GM19025 (cell line): ENCODE data around the gene ENTHD1.

Experiments
- ATAC-seq: cut with Tn5 transposase; IDR thresholded peaks from one replicate; pipeline ENCODE4 v1.9.1; 2021; ENCODE audit warnings: mild to moderate bottlenecking, low read depth, moderate library complexity; ENCODE audit not compliant: unreplicated experiment

The ENTHD1 gene

DNA sequence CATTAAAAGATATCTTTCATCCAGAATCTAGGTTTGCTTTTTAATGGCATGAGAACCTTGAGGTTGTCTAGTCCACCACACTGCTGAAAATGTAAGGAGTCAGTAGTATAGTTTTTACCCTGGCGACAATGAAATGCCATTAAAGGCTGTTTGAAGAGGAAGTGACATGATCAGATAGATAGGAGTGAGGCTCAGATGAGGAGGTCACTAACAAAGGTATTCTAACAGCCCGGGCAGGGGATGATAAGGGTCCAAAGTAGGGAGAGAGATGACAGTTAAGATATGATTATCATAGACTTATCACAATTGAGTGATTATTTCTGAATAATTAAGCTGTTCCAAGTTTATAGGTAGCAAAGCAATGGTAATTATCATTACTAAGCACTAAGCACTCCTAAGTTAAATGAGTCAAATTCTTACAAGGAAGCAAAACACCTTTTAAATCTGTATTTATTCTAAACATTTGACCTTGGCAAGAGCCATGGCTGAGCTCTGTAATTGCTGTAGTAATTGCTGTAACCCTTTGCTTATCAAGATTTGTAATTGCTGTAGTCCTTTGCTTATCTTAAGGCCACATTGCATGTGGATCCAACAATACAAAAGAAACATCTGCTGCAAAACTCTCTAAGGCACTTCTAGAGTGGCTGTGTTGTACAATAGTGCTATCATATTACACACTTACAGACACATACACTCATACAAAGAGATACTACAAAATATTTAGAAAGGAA, 92.6 kb downstream of the ENTHD1 start:
- no peak for ATAC-seq

DNA sequence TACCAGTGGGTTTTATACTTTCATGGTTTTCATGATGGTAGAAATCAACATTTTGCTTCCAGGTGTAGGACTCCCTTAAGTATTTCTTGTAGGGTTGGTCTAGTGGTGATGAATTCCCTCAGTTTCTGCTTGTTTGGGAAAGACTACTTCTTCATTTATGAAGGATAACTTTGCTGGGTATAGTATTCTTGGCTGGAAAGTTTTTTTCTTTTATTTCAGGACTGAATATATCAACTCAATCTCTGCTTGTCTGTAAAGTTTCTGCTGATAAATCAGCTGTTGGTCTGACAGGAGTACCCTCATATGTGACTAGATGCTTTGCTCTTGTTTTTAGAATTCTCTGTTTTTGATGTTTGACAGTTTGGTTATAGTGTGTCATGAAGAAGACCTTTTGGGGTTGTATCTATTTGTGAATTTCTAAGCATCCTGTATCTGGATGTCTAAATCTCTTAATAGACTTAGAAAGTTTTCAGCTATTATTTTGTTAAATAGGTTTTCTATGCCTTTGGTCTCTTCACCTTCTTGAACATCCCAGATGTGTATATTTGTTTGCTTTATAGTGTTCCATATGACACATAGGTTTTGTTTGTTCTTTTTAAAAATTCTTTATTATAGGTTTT, 95.9 kb downstream of the ENTHD1 start:
- no peak for ATAC-seq

DNA sequence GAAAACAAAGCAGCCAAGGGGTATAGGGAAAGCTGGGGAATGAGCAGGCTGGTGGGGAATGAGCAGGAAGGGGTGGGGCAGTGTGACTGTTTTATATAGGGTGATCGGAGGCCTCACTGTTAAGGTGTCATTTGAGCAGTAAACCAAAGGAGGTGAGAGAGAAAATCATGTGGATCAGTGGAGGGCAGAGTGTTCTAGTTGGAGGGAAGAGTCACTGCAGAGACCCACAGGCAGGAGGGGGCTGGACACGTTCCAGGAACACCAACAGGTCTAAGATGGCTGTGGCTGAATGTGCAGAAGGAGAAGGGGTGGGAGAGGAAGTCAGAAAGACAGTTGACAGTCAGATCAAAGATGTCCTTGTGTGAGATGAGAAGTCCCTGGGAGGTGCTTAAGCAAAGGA, 103.8 kb downstream of the ENTHD1 start:
- no peak for ATAC-seq

GRCh38 chr22:39785232-39785631, 108.3 kb downstream of the ENTHD1 start:
- no peak for ATAC-seq

- ATAC-seq: no peak
Measured at GRCh38 chr22:39777716-39778454, 115.7 kb downstream of the ENTHD1 start.

GRCh38 chr22:39776295-39777009, 117.1 kb downstream of the ENTHD1 start:
- no peak for ATAC-seq

- no peak for ATAC-seq
Measured at GRCh38 chr22:39773976-39774539, 119.5 kb downstream of the ENTHD1 start.

- ATAC-seq: no peak
Measured at GRCh38 chr22:39773503-39773902, 120.1 kb downstream of the ENTHD1 start.

DNA sequence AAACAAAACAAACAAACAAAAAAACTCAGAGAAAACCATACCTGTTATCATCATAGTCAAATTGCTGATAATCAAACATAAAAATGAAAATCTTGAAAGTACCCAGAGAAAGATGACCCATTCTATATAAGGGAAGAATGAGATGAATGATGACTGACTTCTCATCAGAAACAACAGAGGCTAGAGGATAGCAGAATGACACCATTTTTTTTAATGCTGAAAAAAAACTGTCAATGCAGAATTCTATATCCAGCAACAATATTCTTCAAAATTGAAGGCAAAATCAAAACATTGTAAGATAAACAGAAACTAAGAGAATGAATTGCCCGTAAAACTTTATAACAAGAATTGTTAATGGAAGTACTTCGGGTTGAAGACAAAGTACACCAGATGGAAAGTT, 122.1 kb downstream of the ENTHD1 start:
- ATAC-seq: no peak

GRCh38 chr22:39765661-39766060, 127.9 kb downstream of the ENTHD1 start:
- ATAC-seq: no peak

DNA sequence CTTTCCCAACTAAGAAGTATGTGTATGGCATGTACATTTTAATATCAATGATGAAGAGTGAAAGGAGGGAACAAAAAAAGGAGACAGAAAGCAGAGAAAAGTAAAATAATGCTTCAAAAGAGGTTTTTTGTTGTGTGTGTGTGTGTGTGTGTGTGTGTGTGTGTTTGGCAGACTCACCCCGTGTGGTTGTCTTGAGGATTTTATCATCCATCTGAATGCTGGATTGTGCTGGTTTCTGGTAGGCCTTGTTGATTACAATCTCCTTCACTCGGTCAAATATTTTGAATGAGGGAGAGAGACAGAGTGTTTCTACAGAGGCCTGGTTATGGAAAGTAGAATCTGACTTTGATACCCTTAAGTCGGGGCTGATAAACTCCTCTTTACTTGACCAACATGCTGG, 128.5 kb downstream of the ENTHD1 start:
- ATAC-seq: no peak

GRCh38 chr22:39763276-39763675, 130.3 kb downstream of the ENTHD1 start:
- ATAC-seq: no peak

- no peak for ATAC-seq
Measured at GRCh38 chr22:39750759-39751158, 142.8 kb downstream of the ENTHD1 start.

- ATAC-seq: no peak
Measured at GRCh38 chr22:39748877-39749276, 144.7 kb downstream of the ENTHD1 start.

- no peak for ATAC-seq
Measured at GRCh38 chr22:39746600-39747262, 146.8 kb downstream of the ENTHD1 start.

DNA sequence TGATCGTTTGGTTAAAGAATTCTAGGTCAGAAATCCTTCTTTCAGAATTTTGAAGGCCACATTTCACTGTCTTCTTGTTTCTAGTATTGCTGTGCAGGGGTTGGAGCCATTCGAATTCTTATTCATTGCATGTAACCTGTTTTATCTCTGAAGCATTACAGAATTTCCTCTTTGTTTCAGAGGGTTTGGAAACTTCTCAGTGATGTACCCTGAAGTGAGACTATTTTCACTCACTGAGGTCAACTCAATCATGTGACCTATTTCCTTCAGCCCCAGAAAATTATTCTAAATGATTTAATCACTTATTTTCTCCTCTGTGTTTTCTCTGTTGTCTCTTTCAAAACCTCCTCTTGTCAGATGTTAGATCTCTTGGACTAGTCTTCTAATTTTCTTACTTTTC, 147.8 kb downstream of the ENTHD1 start:
- ATAC-seq: no peak

DNA sequence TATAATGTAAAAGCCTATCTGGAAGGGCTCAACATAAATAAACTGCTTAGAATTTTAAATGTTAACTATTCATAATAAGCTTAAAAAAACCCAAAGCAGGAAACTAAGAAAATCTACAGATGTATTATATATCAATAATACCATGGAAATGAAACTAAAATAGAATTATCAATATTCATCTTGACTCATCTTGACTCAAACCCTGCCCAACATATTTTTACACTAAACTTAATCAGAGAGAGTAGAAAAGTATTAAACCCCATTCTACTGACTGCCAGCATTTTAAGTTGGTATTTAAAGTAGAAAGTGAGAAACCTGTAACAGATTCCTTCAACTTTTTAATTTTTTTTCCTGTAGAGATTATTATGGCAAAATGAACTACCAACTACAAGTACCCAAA, 149.2 kb downstream of the ENTHD1 start:
- ATAC-seq: no peak

DNA sequence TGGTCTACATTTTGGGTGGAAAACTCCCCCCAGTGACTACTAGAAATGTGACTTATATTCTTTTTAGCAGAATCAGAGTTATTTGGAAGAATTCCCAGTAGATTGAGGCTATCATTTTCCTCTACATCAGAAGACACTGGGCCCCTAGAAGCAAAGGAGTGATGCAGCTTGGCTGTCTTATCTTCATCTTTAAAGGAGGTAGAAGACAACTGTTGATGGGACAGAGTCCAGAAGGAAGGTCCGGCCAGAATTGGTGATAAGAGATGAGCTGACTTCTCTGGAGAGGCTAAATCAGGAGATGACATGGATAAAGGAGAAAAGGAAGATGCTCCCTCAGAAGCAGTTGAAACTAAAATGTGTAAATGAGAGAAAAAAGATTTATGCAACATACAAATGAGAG, 149.6 kb downstream of the ENTHD1 start:
- ATAC-seq: no peak

DNA sequence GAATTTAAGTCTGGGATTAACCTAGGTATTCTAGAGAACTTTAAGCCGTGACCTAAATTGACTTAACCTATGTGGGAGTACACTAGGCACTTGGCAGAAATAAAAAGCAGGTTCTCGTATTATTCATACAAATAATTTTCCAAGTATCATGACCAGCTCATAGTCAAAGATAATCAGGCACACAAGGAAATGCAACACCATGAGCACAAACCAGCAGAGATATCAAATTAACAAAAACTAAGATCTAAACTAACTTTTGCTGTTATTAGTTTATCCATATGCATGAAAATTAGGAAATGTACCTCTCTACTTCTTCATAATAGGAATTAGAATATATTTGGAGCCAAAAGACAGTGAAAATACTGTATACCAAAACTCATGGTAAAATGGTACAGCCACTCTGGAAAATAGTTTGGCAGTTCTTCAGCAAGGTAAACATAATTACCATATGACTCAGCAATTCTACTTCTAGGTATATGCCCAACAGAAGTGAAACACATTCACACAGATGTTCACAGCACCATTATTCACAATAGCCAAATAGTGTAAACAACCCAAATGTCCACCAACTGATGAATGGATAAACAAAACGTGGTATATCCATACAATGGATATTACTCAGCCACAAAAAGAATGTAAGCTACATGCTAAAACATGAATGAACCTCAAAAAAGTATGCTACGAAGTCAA, 154.1 kb downstream of the ENTHD1 start:
- ATAC-seq: no peak

GRCh38 chr22:39738746-39739145, 154.8 kb downstream of the ENTHD1 start:
- no peak for ATAC-seq
